Suprapubic skin (tissue), 4 donors: ENCODE measurements around the gene CRYAB.

ENCODE experiments used
- CTCF ChIP-seq, 2 donors: fragments of 200-600 bp in 1 of 2; fragments of 450-650 bp in 1 of 2; sonication (generic) in 1 of 2; IDR thresholded peaks; one replicate each; pipeline ENCODE4 v1.5.1; 2016 to 2019; ENCODE audit warnings: antibody characterized with exemption in 2 of 2, mild to moderate bottlenecking in 1 of 2, moderate library complexity in 1 of 2
- POLR2A ChIP-seq, 2 donors: fragments of 450-650 bp; IDR thresholded peaks; one replicate each; pipeline ENCODE4 v1.6.1; 2017; ENCODE audit warnings: antibody characterized with exemption in 2 of 2, mild to moderate bottlenecking in 2 of 2, moderate library complexity in 2 of 2
- POLR2AphosphoS5 ChIP-seq, 3 donors: sonication (generic); formaldehyde crosslinking; IDR thresholded peaks; one replicate each; pipeline ENCODE4 v1.6.1; 2017; ENCODE audit warnings: antibody characterized with exemption in 3 of 3

DNA sequence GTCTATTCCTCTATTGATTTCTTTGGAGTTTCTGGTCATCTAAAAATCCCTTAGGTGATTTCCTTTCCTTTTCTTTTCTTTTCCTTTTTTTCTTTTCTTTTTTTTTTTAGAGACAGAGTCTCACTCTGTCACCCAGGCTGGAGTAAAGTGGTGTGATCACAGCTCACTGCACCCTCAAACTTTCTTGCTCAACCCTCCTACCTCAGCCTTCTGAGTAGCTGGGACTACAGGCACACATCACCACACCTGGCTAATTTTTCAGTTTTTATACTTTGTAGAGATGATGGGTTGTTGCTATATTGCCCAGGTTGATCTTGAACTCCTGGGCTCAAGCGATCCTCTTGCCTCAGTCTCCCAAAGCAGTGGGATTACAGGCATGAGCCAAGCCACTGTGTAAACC lies 5.2 kb upstream of the CRYAB start:
- TF ChIP-seq POLR2A (IDR thresholded peaks at IDR 0.05) (no peak), POLR2AphosphoS5 (IDR thresholded peaks at IDR 0.05) (no peak), CTCF (IDR thresholded peaks at IDR 0.05) (no peak)
